GM19240 (cell line): ENCODE data around the gene TTC16.

ENCODE experiments used
- DNase-seq: peaks from one replicate; pipeline ENCODE4 v3.0.0; 2011; ENCODE audit warnings: low spot score; ENCODE audit not compliant: insufficient read length

The TTC16 gene

GRCh38 chr9:127717766-127718165 lies 1.9 kb downstream of the TTC16 start:
- no peak for DNase-seq

GRCh38 chr9:127720031-127720864 lies 4.4 kb downstream of the TTC16 start:
- no peak for DNase-seq

- DNase-seq: no peak
Measured at GRCh38 chr9:127720865-127721227, 5.0 kb downstream of the TTC16 start.

GRCh38 chr9:127721391-127721821 lies 5.5 kb downstream of the TTC16 start:
- no peak for DNase-seq

- DNase-seq: no peak
Measured at GRCh38 chr9:127722055-127722745, 6.3 kb downstream of the TTC16 start.

- DNase-seq: no peak
Measured at GRCh38 chr9:127723013-127723412, 7.1 kb downstream of the TTC16 start.

- no peak for DNase-seq
Measured at GRCh38 chr9:127723444-127723843, 7.6 kb downstream of the TTC16 start.

- no peak for DNase-seq
Measured at GRCh38 chr9:127724012-127724411, 8.1 kb downstream of the TTC16 start.

GRCh38 chr9:127726871-127727270 lies 11.0 kb downstream of the TTC16 start:
- DNase-seq: no peak

- DNase-seq: no peak
Measured at GRCh38 chr9:127728808-127729207, 12.9 kb downstream of the TTC16 start.

GRCh38 chr9:127729522-127730256 lies 13.8 kb downstream of the TTC16 start:
- no peak for DNase-seq

GRCh38 chr9:127730262-127730661 lies 14.4 kb downstream of the TTC16 start:
- DNase-seq: no peak

- no peak for DNase-seq
Measured at GRCh38 chr9:127730799-127731410, 15.0 kb downstream of the TTC16 start.

GRCh38 chr9:127731938-127732337 lies 16.1 kb downstream of the TTC16 start:
- no peak for DNase-seq

GRCh38 chr9:127732444-127732843 lies 16.6 kb downstream of the TTC16 start:
- no peak for DNase-seq

GRCh38 chr9:127733614-127734013 lies 17.7 kb downstream of the TTC16 start:
- DNase-seq: no peak

- no peak for DNase-seq
Measured at GRCh38 chr9:127734247-127734746, 18.4 kb downstream of the TTC16 start.

GRCh38 chr9:127734747-127735529 lies 19.1 kb downstream of the TTC16 start, which contains the start of gene TOR2A:
Gene TOR2A (minus strand): TSS chr9:127735294. CDS start chr9:127735270, 24 bp downstream.
- DNase-seq: peak; percentile 99

- DNase-seq: no peak
Measured at GRCh38 chr9:127735530-127736185, 19.8 kb downstream of the TTC16 start.

- DNase-seq: no peak
Measured at GRCh38 chr9:127738666-127739065, 22.8 kb downstream of the TTC16 start.
